B cell (primary cell): Measurements from ENCODE around the gene ARL3. TPM values are rescaled to one million over a fixed set of nuclear protein-coding genes. Genes with fewer than 3 reads are reported as not detected.
A peak's percentile ranks its signal among the peaks of the same experiment; 100 is the strongest.

ENCODE experiments used
- ATAC-seq: fragments of 200-7000 bp; cut with Tn5 transposase; one replicate; pipeline ENCODE4 v1.10.0; 2021; ENCODE audit warnings: low read depth, mild to moderate bottlenecking, moderate number of reproducible peaks, moderate library complexity
- CTCF ChIA-PET: fragments of 350-600 bp; sonication (Branson Sonifier 250); formaldehyde crosslinking; loops from one replicate; lab custom pipeline; 2021; ENCODE audit warnings: antibody characterized with exemption, inconsistent platforms; lab: Charles Lee
- POLR2A ChIA-PET: fragments of 350-600 bp; sonication (Branson Sonifier 250); formaldehyde crosslinking; loops from one replicate; lab custom pipeline; 2021; ENCODE audit warnings: antibody characterized with exemption; lab: Charles Lee
- DNase-seq: peaks from one replicate; pipeline ENCODE4 v3.0.0; 2013
- H2AFZ ChIP-seq: 2 replicates; pipeline ENCODE4 v1.6.1; 2012; ENCODE audit warnings: mild to moderate bottlenecking, low read depth, low read length; ENCODE audit not compliant: insufficient read depth, poor library complexity, severe bottlenecking
- H3K27ac ChIP-seq, 2 donors: 1 replicate in 1 of 2; 2 replicates in 1 of 2; pipeline ENCODE4 v1.5.1; 2012 to 2013; ENCODE audit warnings: low read length in 2 of 2, mild to moderate bottlenecking in 2 of 2, moderate library complexity in 1 of 2
- H3K27me3 ChIP-seq, 4 experiments: fragments of 200-600 bp in 1 of 4; sonication (generic) in 1 of 4; replicated peaks in 1 of 4; 1 replicate in 2 of 4; 2 replicates in 2 of 4; pipeline versions ENCODE4 v1.6.1 to v1.7.0; 2013 to 2016; ENCODE audit warnings: low read length in 3 of 4, mild to moderate bottlenecking in 2 of 4, mixed read lengths in 1 of 4, moderate library complexity in 1 of 4; ENCODE audit not compliant: insufficient read depth in 4 of 4, control insufficient read depth in 3 of 4; ENCODE audit errors: control extremely low read depth in 1 of 4
- H3K36me3 ChIP-seq, 2 experiments: replicated peaks in 1 of 2; 1 replicate in 1 of 2; 2 replicates in 1 of 2; pipeline versions ENCODE4 v1.6.1 to v1.7.1; 2013; ENCODE audit warnings: low read length in 1 of 2; ENCODE audit not compliant: insufficient read depth in 2 of 2, control insufficient read depth in 1 of 2; ENCODE audit errors: control extremely low read depth in 1 of 2, extremely low read depth in 1 of 2
- H3K4me1 ChIP-seq, 2 donors: fragments of 200-600 bp in 1 of 2; sonication (generic) in 1 of 2; 1 replicate in 1 of 2; 2 replicates in 1 of 2; pipeline versions ENCODE4 v1.5.1 to v1.6.1; 2013 to 2017; ENCODE audit warnings: low read length in 2 of 2; ENCODE audit not compliant: control insufficient read depth in 2 of 2, insufficient read depth in 2 of 2
- H3K4me2 ChIP-seq: replicated peaks from 2 replicates; pipeline ENCODE3; 2012; ENCODE audit warnings: mild to moderate bottlenecking, low read depth, low read length; ENCODE audit not compliant: poor library complexity, severe bottlenecking
- H3K4me3 ChIP-seq, 5 experiments: fragments of 200-600 bp in 1 of 5; sonication (generic) in 1 of 5; 1 replicate in 3 of 5; 2 replicates in 2 of 5; pipeline versions ENCODE4 v1.5.1 to v1.7.0; 2011 to 2016; ENCODE audit warnings: low read length in 4 of 5, mild to moderate bottlenecking in 4 of 5, low read depth in 2 of 5, control low read depth in 1 of 5, moderate library complexity in 1 of 5; ENCODE audit not compliant: insufficient read depth in 1 of 5; ENCODE audit errors: control extremely low read depth in 1 of 5, extremely low read depth in 1 of 5
- H3K79me2 ChIP-seq: fragments of 200-600 bp; sonication (generic); one replicate; pipeline ENCODE4 v1.6.0; 2016; ENCODE audit warnings: low read length; ENCODE audit not compliant: control insufficient read depth, insufficient read depth
- H3K9ac ChIP-seq: fragments of 200-600 bp; sonication (generic); 2 replicates; pipeline ENCODE4 v1.6.1; 2017; ENCODE audit warnings: mild to moderate bottlenecking, low read length, moderate library complexity
- H3K9me3 ChIP-seq, 3 donors: one replicate each; pipeline versions ENCODE4 v1.6.1 to v1.7.1; 2013; ENCODE audit warnings: low read length in 2 of 3; ENCODE audit not compliant: control insufficient read depth in 2 of 3, insufficient read depth in 1 of 3; ENCODE audit errors: control extremely low read depth in 1 of 3
- H4K20me1 ChIP-seq: 2 replicates; pipeline ENCODE4 v1.6.0; 2012; ENCODE audit warnings: mild to moderate bottlenecking, low read length; ENCODE audit not compliant: insufficient read depth, control insufficient read depth, poor library complexity, severe bottlenecking
- H3K27ac Mint-ChIP-seq: one replicate; pipeline ENCODE4 v1.8.0; 2021; ENCODE audit warnings: mixed read lengths
- H3K27me3 Mint-ChIP-seq: one replicate; pipeline ENCODE4 v1.8.0; 2021; ENCODE audit warnings: mixed read lengths
- H3K4me1 Mint-ChIP-seq: one replicate; pipeline ENCODE4 v1.8.0; 2021; ENCODE audit warnings: mixed read lengths
- H3K4me3 Mint-ChIP-seq: one replicate; pipeline ENCODE4 v1.8.0; 2021; ENCODE audit warnings: mixed read lengths
- H3K9me3 Mint-ChIP-seq: one replicate; pipeline ENCODE4 v1.8.0; 2022; ENCODE audit warnings: mixed read lengths; ENCODE audit not compliant: insufficient read depth
- EZH2 ChIP-seq: IDR thresholded peaks from 2 replicates; pipeline ENCODE4 v1.6.1; 2012; ENCODE audit warnings: borderline replicate concordance, low read depth, mild to moderate bottlenecking, moderate library complexity, low read length; ENCODE audit not compliant: insufficient read depth, poor library complexity, severe bottlenecking
- WGBS: methylation state at CpG from one replicate; pipeline ENCODE4 v1.1.5; 2013; ENCODE audit warnings: missing lambda C conversion rate; ENCODE audit not compliant: insufficient coverage; 5-methylcytosine and 5-hydroxymethylcytosine counted together
- intact Hi-C: fragments of 100-400 bp; cut with micrococcal nuclease; formaldehyde crosslinking; loops from one replicate; pipeline ENCODE4 v1.10.0; 2022
- polyA plus RNA-seq: library from polyadenylated mRNA; depleted of rRNA; stranded (reverse); fragments of >200 nt; gene quantifications from 2 replicates; pipeline ENCODE4 v1.2.3, GENCODE V29; 2012
- total RNA-seq, 2 donors: library from RNA; stranded (reverse); fragments of 120-200 nt in 1 of 2; gene quantifications; 1 replicate in 1 of 2; 2 replicates in 1 of 2; pipeline versions ENCODE4 v1.2.3 to v1.2.4, GENCODE V29; 2013 to 2022
- TF ChIP-seq, protein P1 (sequence below): fragments of 200-600 bp; IDR thresholded peaks from one replicate; pipeline ENCODE4 v1.8.0; 2022; ENCODE audit warnings: antibody characterized with exemption, mild to moderate bottlenecking

The ARL3 gene
- total and polyA plus RNA-seq, 2 donors (not counting 1 experiment from before 2014, with no cell fraction given): 0.91 to 5.5 TPM

DNA sequence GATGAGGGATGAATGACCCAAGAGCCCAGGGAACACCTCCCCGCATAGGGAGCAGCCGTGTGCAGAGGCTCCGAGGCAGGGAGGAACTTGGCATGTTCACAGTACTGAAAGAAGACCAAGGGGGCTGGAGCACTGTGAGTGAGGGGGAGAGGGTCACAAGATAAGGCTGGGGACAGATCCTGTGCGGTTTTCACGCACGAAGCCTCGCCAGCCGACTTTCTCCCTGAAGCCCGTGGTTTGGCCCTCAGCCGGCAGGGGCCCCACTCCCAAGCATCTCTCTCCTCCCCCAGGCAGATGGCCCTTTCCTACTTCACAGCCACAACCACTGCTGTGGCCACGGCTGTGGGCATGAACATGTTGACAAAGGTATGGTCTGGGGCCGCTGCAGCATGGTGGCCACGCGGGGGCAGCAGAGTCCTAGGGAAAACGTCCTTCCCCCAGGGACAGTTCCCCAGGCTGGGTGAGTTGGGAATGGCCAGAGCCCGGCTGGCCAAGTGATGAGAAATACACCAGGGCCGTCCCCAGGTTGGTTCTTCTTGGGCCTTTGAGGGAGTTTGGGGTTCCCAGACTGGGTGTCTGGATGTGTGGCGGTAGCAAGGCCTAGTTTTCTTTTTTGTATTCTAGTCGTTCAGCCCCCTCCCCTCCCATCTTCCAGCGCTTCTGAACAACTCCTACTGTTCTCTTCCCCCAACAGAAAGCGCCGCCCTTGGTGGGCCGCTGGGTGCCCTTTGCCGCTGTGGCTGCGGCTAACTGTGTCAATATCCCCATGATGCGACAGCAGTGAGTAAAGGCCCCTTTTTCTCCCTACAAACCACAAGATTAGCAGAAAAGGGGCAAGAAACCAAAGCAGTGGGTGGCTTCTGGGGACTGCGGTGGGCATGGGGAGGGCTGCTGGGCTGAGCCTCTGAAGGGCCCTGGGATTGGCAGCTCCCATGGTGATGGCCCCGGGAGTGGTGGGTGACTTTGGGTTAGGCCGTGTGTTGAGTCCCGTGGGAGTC is 15.1 kb upstream of the ARL3 start:
- Mint-ChIP-seq H3K27ac (no peak overlapping the region), H3K9me3 (no peaks in the 10 kb centered on the region), H3K27me3 (no peaks in the 10 kb centered on the region), H3K4me1 (no peaks in the 10 kb centered on the region), H3K4me3 (no peak overlapping the region)
- Histone ChIP-seq H3K79me2 (peaks cover 4% of the 10 kb centered on the region), H4K20me1 (no peaks in the 10 kb centered on the region), H3K4me2 (no peak overlapping the region), H2AFZ (no peak overlapping the region), H3K9ac (no peak overlapping the region), H3K4me3 (no peak overlapping the region), H3K4me1 (no peaks in the 10 kb centered on the region), H3K27ac (no peak overlapping the region), H3K36me3 (peaks cover 0 to 31% of the 10 kb centered on the region in 2 experiments), H3K27me3 (no peaks in the 10 kb centered on the region), H3K9me3 (no peaks in the 10 kb centered on the region)
- ATAC-seq (peak; percentile 78), DNase-seq (peak; percentile 63)
- intact Hi-C loops: no loop called here
- ChIA-PET CTCF (interaction anchor here (1.0 to 2.9 kb wide), 4 partner anchors 15 to 172 kb away, joined by 3 to 14 read pairs (median 4); partner anchors contain the start of genes ARL3 and SFXN2), POLR2A (interaction anchor here (0.5 kb wide), 1 partner anchor 232 kb away, joined by 4 read pairs; no protein-coding TSS in a partner anchor)
- TF ChIP-seq, protein P1, sequence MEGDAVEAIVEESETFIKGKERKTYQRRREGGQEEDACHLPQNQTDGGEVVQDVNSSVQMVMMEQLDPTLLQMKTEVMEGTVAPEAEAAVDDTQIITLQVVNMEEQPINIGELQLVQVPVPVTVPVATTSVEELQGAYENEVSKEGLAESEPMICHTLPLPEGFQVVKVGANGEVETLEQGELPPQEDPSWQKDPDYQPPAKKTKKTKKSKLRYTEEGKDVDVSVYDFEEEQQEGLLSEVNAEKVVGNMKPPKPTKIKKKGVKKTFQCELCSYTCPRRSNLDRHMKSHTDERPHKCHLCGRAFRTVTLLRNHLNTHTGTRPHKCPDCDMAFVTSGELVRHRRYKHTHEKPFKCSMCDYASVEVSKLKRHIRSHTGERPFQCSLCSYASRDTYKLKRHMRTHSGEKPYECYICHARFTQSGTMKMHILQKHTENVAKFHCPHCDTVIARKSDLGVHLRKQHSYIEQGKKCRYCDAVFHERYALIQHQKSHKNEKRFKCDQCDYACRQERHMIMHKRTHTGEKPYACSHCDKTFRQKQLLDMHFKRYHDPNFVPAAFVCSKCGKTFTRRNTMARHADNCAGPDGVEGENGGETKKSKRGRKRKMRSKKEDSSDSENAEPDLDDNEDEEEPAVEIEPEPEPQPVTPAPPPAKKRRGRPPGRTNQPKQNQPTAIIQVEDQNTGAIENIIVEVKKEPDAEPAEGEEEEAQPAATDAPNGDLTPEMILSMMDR: peak; percentile 69
- TF ChIP-seq EZH2: no peak
- 66% methylated on average over 19 of the region's 30 CpGs for WGBS
